Vagina (tissue), 2 donors: ENCODE results near the gene FOXO1.

Experiments used
- POLR2A ChIP-seq, 2 donors: fragments of 450-650 bp; IDR thresholded peaks; one replicate each; pipeline ENCODE4 v1.6.1; 2017; ENCODE audit warnings: antibody characterized with exemption in 2 of 2, mild to moderate bottlenecking in 2 of 2, moderate library complexity in 2 of 2
- POLR2AphosphoS5 ChIP-seq, 2 donors: sonication (generic); formaldehyde crosslinking; IDR thresholded peaks; one replicate each; pipeline ENCODE4 v1.9.0; 2017; ENCODE audit warnings: antibody characterized with exemption in 2 of 2, mild to moderate bottlenecking in 2 of 2, low read depth in 1 of 2; ENCODE audit not compliant: insufficient read depth in 1 of 2
- TF ChIP-seq, protein P1 (sequence below), 3 experiments: fragments of 450-650 bp in 2 of 3; fragments of 200-600 bp in 1 of 3; sonication (generic) in 1 of 3; IDR thresholded peaks; one replicate each; pipeline ENCODE4 v1.5.1; 2017 to 2019; ENCODE audit warnings: antibody characterized with exemption in 3 of 3, mild to moderate bottlenecking in 2 of 3, moderate library complexity in 2 of 3

DNA sequence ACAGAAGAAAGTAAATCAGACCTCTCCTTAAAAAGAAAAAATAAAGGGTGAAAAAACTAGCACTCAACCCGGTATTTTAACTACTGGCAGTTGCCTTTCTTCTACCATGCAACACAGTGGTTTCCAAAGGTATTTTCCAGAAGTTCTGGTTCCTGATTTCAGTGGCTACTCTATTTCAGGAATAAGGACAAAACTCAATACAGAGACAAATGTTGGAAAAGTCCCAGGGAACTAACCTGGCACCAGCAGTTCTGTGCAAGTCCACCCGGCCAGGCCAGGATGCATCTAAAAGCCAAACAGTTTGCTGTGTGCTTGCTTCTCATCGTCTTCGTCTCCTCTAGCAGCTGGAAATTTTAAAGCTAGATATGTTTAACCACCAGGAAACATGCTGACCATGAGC lies 52.5 kb downstream of the FOXO1 start:
- TF ChIP-seq, protein P1, sequence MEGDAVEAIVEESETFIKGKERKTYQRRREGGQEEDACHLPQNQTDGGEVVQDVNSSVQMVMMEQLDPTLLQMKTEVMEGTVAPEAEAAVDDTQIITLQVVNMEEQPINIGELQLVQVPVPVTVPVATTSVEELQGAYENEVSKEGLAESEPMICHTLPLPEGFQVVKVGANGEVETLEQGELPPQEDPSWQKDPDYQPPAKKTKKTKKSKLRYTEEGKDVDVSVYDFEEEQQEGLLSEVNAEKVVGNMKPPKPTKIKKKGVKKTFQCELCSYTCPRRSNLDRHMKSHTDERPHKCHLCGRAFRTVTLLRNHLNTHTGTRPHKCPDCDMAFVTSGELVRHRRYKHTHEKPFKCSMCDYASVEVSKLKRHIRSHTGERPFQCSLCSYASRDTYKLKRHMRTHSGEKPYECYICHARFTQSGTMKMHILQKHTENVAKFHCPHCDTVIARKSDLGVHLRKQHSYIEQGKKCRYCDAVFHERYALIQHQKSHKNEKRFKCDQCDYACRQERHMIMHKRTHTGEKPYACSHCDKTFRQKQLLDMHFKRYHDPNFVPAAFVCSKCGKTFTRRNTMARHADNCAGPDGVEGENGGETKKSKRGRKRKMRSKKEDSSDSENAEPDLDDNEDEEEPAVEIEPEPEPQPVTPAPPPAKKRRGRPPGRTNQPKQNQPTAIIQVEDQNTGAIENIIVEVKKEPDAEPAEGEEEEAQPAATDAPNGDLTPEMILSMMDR (IDR thresholded peaks at IDR 0.05): no peak
- no peak for TF ChIP-seq POLR2A (IDR thresholded peaks at IDR 0.05)
- TF ChIP-seq POLR2AphosphoS5 (IDR thresholded peaks at IDR 0.05; ENCODE audit: insufficient read depth in 1 of 2, low read depth in 1 of 2): no peak
